ENCODE data around the gene PSME2.

Gene PSME2

GRCh38 chr14:24179294-24179960 is 33.0 kb upstream of the PSME2 start:
- no peak for DNase-seq

- no peak for DNase-seq
These were observed 32.2 kb upstream of the PSME2 start for GRCh38 chr14:24178399-24179178.

- DNase-seq, result no peak
These were observed 31.5 kb upstream of the PSME2 start for GRCh38 chr14:24177891-24178290.

- DNase-seq, result no peak
These were observed 30.8 kb upstream of the PSME2 start for GRCh38 chr14:24177041-24177825.

GRCh38 chr14:24176599-24176998 is 30.2 kb upstream of the PSME2 start:
- DNase-seq, result no peak

GRCh38 chr14:24172871-24173281 is 26.5 kb upstream of the PSME2 start:
- no peak for DNase-seq

GRCh38 chr14:24172261-24172860 is 26.0 kb upstream of the PSME2 start:
- no peak for DNase-seq

DNA sequence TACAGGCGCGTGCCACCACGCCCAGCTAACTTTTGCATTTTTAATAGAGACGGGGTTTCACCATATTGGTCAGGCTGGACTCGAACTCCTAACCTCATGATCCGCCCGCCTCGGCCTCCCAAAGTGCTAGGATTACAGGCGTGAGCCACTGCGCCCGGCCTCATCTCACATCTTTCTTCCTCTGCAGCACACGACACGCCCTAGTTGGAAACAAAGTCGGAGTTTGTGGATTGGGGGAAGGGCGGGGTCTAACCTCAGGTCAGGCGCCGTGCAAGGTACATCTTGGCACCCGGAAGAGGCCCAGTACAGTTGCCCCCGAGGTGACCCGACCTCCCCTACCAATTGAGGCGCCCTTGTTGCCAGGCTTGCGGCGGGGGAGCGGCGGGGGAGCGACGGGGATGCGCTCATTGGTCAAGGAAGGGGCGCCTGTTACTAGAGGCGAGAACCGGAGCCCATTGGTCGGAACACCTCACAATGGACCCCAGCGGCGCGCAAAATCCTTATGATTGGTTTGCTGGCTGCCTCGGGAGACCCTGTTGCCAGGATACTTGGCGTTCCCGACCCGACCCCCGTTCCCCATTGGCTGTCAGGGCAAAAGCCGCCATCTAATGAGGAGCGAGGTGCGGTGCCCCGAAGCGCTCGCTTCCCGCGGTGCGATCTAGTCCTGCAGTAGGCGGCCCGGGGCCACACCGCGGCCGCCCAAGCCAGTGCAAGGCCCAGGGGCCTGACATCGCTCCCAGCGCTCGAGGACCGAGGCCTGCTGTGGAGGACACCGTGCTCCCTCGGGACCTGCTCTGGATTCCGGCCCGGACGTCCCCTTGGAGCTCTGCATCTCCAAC is 25.2 kb upstream of the PSME2 start, which contains the start of gene REC8:
Gene REC8, plus strand, starts transcription at position 659 of the 839 bp plus-strand sequence. CDS start 473 bp downstream, outside the sequence.
- DNase-seq, result peak; percentile 84 to 85

DNA sequence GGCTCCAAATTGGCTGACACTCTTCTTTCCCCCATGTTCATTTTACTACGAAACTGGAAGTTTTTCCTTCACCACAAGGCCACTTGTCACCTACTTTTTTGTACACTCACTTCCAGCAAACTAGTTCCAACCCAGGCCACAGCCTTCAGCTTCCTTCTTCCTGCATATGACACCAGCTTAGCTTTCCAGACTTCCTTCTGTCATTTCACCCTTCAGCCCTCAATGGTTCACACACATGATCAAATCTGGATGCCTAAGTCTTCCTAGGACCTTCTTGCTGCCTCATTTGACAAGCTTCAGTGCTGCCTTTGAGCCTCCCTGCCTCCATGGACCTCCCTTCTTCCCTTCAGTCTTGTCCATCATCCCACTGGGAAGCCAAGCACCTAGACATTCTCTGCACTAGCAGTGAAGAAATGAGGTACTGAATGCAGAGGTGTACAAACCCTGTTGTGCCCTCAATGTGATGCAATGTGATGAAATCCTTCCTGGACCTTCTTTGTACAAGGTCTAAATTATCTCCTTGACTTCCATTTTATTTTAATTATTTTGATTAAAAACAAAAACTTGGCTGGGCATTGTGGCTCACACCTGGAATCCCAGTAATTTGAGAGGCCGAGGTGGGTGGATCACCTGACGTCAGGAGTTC is 21.2 kb upstream of the PSME2 start:
- peak in 1 of 2 experiments; percentile 18 for DNase-seq

GRCh38 chr14:24165785-24166184 is 19.4 kb upstream of the PSME2 start:
- DNase-seq, result no peak

DNA sequence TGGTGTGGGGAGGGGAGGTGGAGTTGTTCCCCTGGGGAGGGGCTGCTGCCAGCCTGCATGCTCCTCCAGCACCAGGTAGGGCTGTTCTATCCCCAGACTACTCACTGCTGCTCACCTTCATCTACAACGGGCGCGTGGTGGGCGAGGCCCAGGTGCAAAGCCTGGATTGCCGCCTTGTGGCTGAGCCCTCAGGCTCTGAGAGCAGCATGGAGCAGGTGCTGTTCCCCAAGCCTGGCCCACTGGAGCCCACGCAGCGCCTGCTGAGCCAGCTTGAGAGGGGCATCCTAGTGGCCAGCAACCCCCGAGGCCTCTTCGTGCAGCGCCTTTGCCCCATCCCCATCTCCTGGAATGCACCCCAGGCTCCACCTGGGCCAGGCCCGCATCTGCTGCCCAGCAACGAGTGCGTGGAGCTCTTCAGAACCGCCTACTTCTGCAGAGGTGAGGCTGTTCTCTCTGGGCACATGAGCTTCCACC is 18.1 kb upstream of the PSME2 start:
- no peak for DNase-seq

GRCh38 chr14:24162093-24162492 is 15.7 kb upstream of the PSME2 start:
- DNase-seq, result no peak

GRCh38 chr14:24160850-24161804 is 14.7 kb upstream of the PSME2 start, which contains the start of gene IRF9:
IRF9 (plus strand) TSS chr14:24161265; CDS start chr14:24162145, 880 bp downstream.
- peak; percentile 84 to 89 for DNase-seq

DNA sequence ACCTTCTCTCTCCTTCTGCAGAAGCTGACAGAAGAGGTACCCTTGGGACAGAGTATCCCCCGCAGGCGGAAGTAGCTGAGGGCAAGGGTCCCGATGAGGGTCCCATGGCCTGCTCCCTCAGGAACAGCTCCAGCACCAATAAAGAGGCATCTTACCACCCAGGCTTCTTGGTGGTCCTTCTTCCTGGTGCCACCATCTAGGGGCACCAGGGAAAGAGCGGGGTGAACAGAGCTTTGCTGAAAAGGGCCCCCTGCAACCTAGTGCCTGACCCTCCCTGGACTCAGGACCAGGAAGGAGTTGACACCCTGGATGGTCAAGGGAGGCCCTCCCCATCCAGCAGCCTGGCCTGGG is 14.1 kb upstream of the PSME2 start:
- no peak for DNase-seq

DNA sequence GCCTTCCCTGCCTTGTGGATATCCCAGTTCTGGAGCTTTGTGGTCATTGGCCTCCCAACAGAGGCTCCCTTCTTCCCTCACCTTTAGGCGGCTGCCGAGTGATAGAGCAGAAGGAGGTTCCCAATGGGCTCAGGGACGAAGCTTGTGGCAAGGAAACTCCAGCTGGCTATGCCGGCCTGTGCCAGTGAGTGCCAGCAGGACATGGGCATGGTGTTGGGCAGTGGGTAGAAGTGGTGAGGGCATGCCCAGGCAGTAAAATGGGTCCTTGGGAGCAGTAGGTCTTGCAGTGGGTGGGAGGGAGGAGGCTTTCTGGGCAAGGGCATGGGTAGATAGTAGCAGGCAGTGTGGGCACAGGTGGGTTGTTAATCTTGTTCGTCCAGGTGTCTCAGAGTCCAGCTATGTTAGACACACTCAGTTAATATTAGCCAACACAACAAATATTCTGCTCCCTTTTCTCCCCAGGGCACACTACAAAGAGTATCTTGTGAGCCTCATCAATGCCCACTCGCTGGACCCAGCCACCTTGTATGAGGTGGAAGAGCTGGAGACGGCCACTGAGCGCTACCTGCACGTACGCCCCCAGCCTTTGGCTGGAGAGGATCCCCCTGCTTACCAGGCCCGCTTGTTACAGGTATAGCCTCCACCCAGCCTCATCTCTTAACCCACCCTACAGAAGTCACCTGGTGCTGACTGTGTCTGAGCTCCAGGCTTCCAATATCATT is 13.5 kb upstream of the PSME2 start:
- no peak for DNase-seq

GRCh38 chr14:24157331-24157730 is 10.9 kb upstream of the PSME2 start:
- DNase-seq, result no peak

- no peak for DNase-seq
These were observed 10.4 kb upstream of the PSME2 start for GRCh38 chr14:24156840-24157239.

- DNase-seq, result no peak
These were observed 8.7 kb upstream of the PSME2 start for GRCh38 chr14:24155100-24155499.

- DNase-seq, result no peak
These were observed 5.1 kb upstream of the PSME2 start for GRCh38 chr14:24151404-24152080.

Data from AML-193 (cell line).